Gastrocnemius medialis (tissue), 4 donors: ENCODE results near the gene PYGB.

Source experiments
- CTCF ChIP-seq, 5 experiments: fragments of 450-650 bp in 3 of 5; fragments of 200-600 bp in 2 of 5; sonication (generic) in 2 of 5; IDR thresholded peaks in 4 of 5; conservative IDR thresholded peaks in 1 of 5; 1 replicate in 4 of 5; 2 replicates in 1 of 5; pipeline ENCODE4 v1.5.1; 2016 to 2019; ENCODE audit warnings: antibody characterized with exemption in 5 of 5, mild to moderate bottlenecking in 3 of 5, moderate library complexity in 3 of 5
- POLR2A ChIP-seq, 2 donors: fragments of 450-650 bp; IDR thresholded peaks; one replicate each; pipeline ENCODE4 v1.6.1; 2017; ENCODE audit warnings: antibody characterized with exemption in 2 of 2, mild to moderate bottlenecking in 2 of 2, moderate library complexity in 2 of 2

GRCh38 chr20:25280574-25281535, 33.0 kb downstream of the PYGB start:
- TF ChIP-seq POLR2A (IDR thresholded peaks at IDR 0.05), result no peak
- no peak for TF ChIP-seq CTCF (IDR thresholded peaks at IDR 0.05 in 4 of 5, conservative IDR thresholded peaks at IDR 0.05 in 1 of 5)
